ENCODE measurements around the gene C4B. TPM values are rescaled to one million over a fixed set of nuclear protein-coding genes. Genes with fewer than 3 reads are reported as not detected.
A peak's percentile ranks its signal among the peaks of the same experiment; 100 is the strongest.

C4B gene
- total RNA-seq, 3 donors from 2014 or later (not counting 1 experiment from before 2014, with no cell fraction given) = 4.0 to 5.1 (median 4.6) TPM

DNA sequence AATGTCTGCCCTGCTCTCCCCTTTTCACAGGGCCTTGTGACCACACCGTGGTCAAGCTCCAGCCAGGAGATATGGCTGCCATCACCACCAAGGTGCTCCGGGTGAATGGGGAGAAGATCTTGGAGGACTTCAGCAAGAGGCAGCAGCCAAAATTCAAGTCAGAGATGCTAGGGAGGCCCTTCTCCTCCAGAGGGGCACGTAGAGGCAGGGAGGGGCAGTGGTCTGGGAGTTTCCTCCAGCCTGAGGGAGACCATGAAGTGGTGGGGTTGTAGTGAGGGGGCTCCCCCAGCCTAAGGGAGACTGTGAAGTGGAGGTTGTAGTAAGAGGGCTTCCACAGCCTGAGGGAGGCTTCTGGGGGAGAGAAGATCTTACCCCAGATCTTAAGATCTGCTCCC, 46.7 kb upstream of the C4B start:
- TF ChIP-seq, protein P1, sequence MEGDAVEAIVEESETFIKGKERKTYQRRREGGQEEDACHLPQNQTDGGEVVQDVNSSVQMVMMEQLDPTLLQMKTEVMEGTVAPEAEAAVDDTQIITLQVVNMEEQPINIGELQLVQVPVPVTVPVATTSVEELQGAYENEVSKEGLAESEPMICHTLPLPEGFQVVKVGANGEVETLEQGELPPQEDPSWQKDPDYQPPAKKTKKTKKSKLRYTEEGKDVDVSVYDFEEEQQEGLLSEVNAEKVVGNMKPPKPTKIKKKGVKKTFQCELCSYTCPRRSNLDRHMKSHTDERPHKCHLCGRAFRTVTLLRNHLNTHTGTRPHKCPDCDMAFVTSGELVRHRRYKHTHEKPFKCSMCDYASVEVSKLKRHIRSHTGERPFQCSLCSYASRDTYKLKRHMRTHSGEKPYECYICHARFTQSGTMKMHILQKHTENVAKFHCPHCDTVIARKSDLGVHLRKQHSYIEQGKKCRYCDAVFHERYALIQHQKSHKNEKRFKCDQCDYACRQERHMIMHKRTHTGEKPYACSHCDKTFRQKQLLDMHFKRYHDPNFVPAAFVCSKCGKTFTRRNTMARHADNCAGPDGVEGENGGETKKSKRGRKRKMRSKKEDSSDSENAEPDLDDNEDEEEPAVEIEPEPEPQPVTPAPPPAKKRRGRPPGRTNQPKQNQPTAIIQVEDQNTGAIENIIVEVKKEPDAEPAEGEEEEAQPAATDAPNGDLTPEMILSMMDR (IDR thresholded peaks at IDR 0.05) = no peak
- ATAC-seq (no peak), DNase-seq (no peak)
- Mint-ChIP-seq H3K9me3 (no peaks in the 10 kb centered on the region), H3K27me3 (ENCODE audit: low read depth in 2 of 2) (no peaks in the 10 kb centered on the region), H3K36me3 (peaks cover 7% of the 10 kb centered on the region), H3K27ac (peak overlapping the region in 1 of 2 donors; percentile 76), H3K4me3 (no peak overlapping the region), H3K4me1 (peaks cover 12 to 32% of the 10 kb centered on the region in 2 donors)
- Histone ChIP-seq H3K27ac (ENCODE audit: low read length) (no peak overlapping the region), H3K4me1 (ENCODE audit: control insufficient read depth, insufficient read depth, low read length) (peaks cover 20% of the 10 kb centered on the region), H3K4me3 (ENCODE audit: low read length) (no peak overlapping the region), H3K9me3 (ENCODE audit: control insufficient read depth, insufficient read depth, low read length) (no peaks in the 10 kb centered on the region), H3K27me3 (ENCODE audit: control insufficient read depth, insufficient read depth, low read length) (no peaks in the 10 kb centered on the region), H3K36me3 (ENCODE audit: control insufficient read depth, insufficient read depth, low read length) (peaks cover 74% of the 10 kb centered on the region)
- WGBS (ENCODE audit: insufficient coverage) = 90% methylated on average over 3 of the region's 3 CpGs
- intact Hi-C loops (cut with micrococcal nuclease) = no loop called here

DNA sequence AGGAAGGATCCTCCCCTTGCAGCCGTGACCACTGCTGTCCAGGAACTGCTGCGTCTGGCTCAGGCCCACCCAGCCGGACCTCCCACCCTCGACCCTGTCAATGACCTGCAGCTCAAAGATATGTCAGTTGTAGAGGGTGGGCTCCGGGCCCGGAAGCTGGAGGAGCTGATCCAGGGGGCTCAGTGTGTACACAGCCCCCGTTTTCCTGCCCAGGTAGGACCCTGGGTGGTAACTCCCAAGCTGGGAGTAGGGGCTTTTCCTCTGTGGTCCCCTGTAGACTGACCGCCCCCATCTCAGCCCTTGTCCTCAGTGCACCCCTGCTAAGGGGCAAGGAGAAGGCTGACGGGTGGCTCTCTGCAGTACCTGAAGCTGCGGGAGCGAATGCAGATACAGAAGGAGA, 46.3 kb upstream of the C4B start:
- Histone ChIP-seq H3K27me3 (ENCODE audit: control insufficient read depth, insufficient read depth, low read length) (no peaks in the 10 kb centered on the region), H3K36me3 (ENCODE audit: control insufficient read depth, insufficient read depth, low read length) (peaks cover 70% of the 10 kb centered on the region), H3K4me1 (ENCODE audit: control insufficient read depth, insufficient read depth, low read length) (peaks cover 23% of the 10 kb centered on the region), H3K27ac (ENCODE audit: low read length) (no peak overlapping the region), H3K4me3 (ENCODE audit: low read length) (no peak overlapping the region), H3K9me3 (ENCODE audit: control insufficient read depth, insufficient read depth, low read length) (no peaks in the 10 kb centered on the region)
- H3K27me3 Mint-ChIP-seq (ENCODE audit: low read depth in 2 of 2) = no peaks in the 10 kb centered on the region
- WGBS (ENCODE audit: insufficient coverage) = 95% methylated on average over 11 of the region's 11 CpGs
- TF ChIP-seq, protein P1 (IDR thresholded peaks at IDR 0.05) = no peak
- DNase-seq = no peak
- H3K4me3 Mint-ChIP-seq = no peak overlapping the region
- H3K4me1 Mint-ChIP-seq = peaks cover 16 to 36% of the 10 kb centered on the region in 2 donors
- H3K36me3 Mint-ChIP-seq = peaks cover 7% of the 10 kb centered on the region
- intact Hi-C loops (cut with micrococcal nuclease) = no loop called here
- ATAC-seq = no peak
- no peaks in the 10 kb centered on the region for H3K9me3 Mint-ChIP-seq
- peak overlapping the region in 1 of 2 donors; percentile 76 for H3K27ac Mint-ChIP-seq

DNA sequence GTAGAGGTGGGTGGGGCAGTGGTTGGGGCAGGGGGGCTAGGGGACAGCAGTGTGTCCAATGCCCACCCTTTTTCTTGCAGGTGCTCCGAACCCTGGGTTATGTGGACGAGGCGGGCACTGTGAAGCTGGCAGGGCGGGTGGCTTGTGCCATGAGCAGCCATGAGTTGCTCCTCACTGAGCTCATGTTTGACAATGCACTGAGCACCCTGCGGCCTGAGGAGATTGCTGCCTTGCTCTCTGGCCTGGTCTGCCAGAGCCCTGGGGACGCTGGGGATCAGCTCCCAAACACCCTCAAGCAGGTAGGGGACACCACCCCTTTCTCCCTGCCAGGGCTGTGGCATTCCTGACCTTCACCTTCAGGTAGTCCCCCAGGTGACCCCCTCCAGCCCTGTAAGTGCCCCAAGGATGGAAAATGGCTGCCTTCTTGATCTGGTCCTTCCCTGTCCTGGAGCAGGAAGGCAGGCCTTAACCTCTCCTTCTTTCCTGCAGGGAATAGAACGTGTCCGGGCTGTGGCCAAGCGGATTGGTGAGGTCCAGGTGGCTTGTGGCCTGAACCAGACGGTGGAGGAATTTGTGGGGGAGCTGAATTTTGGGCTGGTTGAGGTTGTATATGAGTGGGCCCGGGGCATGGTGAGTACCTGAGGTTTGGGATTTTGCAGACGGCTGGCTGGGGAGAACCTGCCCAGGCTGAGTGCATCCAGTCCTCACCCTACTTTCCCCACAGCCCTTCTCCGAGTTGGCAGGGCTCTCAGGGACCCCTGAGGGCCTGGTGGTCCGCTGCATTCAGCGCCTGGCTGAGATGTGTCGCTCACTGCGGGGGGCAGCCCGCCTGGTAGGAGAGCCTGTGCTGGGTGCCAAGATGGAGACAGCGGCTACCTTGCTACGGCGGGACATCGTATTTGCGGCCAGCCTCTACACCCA, 45.5 kb upstream of the C4B start:
- Histone ChIP-seq H3K9me3 (ENCODE audit: control insufficient read depth, insufficient read depth, low read length) (no peaks in the 10 kb centered on the region), H3K27me3 (ENCODE audit: control insufficient read depth, insufficient read depth, low read length) (no peaks in the 10 kb centered on the region), H3K36me3 (ENCODE audit: control insufficient read depth, insufficient read depth, low read length) (peaks cover 63% of the 10 kb centered on the region), H3K4me3 (ENCODE audit: low read length) (no peak overlapping the region), H3K4me1 (ENCODE audit: control insufficient read depth, insufficient read depth, low read length) (peaks cover 23% of the 10 kb centered on the region), H3K27ac (ENCODE audit: low read length) (no peak overlapping the region)
- Mint-ChIP-seq H3K36me3 (peaks cover 7% of the 10 kb centered on the region), H3K4me1 (peaks cover 20 to 42% of the 10 kb centered on the region in 2 donors), H3K27me3 (ENCODE audit: low read depth in 2 of 2) (no peaks in the 10 kb centered on the region), H3K4me3 (peak overlapping the region; percentile 9), H3K27ac (peak overlapping the region; percentile 93 to 97), H3K9me3 (no peaks in the 10 kb centered on the region)
- intact Hi-C loops (cut with micrococcal nuclease) = no loop called here
- TF ChIP-seq, protein P1 (IDR thresholded peaks at IDR 0.05) = no peak
- ATAC-seq (no peak), DNase-seq (no peak)
- 94% methylated on average over 22 of the region's 23 CpGs for WGBS (ENCODE audit: insufficient coverage)

All from natural killer cell (primary cell).